GM21447 (cell line): ENCODE measurements around the gene SLX4IP.
A peak's percentile ranks its signal among the peaks of the same experiment; 100 is the strongest.

Experiments
- ATAC-seq: cut with Tn5 transposase; IDR thresholded peaks from one replicate; pipeline ENCODE4 v1.9.1; 2021; ENCODE audit not compliant: unreplicated experiment

The SLX4IP gene

DNA sequence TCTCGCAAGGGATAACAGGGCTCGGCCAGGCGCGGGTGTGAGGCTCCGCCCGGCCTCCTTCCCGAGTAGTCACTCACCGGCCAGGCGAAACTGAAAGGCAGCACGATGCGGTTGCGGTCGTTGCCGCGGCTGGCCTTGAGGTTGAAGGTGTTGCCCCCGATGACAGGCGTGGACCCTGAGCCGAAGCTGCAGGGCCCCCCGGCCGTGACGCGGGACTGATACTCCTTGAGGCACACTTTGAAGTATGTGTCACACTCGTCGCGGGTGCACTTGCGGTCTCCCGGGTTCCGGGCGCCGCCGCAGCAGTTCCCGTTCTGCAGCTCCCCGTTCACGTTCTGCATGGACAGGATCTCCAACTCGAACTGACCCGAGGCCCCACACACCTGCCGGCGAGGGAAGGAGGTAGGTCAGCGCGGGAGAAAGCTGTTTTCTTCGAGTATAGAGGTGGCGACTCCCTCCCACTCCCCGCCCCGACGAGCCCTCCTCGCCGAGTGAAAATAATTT is 237.6 kb downstream of the SLX4IP start:
- ATAC-seq = no peak

DNA sequence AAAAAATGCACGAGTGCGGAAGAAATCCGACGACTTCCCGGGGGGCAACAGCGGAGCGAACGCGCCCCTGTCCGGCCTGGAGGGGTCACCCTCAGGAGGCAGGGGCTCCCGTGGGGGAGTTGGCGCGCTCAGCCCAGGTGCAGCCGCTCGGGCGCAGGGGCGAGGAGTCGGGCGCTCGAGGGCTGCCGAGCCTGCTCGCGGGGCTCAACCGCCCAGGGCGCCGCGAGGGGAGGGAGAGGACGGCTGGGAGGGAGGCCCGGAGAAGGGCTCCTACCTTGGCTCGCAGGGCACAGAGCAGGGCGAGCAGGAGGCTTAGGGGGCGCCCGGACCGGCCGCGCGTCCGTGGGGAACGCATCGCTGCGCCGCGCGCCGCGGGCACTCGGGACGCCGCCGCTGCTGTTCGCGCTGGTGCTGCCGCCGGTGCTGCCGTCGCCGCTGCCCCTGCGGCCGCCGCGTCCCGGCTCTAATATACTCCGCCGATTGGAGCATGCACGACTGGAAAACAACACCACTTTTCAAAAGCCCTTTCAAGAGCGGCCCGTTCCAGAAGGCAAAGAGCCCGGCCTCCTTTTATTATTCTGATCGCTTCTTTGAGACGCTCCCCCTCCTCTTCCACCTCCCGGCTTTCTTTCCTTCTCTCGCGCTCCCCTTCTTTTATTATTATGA is 238.2 kb downstream of the SLX4IP start:
- ATAC-seq = no peak

DNA sequence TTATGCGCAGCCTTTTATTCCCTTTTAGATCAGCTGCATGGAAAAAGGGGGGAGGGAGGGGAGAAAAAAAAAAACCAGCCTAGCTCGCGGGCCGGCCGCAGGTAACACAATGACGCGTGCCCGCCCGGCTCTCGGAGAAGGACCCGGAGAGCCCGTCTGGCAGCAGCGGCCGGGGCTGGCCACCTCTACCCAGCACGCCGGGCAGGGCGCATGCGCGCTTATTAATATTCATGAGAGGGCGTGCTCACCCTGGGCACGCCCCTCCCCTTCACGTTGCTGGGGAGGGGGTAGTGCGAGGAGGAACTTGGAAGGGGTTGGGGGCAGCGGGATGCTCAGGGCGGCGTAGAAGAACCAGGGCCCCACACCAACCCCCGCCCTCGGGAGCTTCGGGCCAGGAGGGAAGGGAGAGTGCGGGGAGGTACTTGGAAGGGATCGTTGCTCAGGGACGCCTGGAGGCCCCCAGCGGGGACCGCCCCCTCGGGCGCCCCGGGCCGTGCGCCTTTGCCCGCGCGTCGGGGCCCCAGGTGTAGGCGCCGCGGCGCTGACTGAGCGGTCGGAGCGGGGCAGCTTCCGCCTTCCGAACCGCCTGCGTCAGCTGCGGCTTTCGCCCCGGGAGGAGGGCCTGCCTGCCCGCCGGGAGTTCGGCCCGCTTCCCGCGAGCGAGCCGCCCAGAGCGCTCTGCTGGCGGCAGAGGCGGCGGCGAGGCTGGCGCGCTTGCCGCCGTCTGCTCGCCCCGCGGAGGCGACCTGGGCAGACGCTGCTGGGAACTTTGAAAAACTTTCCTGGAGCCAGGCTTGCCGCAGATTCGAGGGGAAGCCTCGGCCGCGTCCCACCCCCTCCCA is 239.0 kb downstream of the SLX4IP start, which contains the start of gene JAG1:
TSS of gene JAG1 (minus strand) at position 158 of the 842 bp plus-strand sequence. CDS start 469 bp downstream, outside the sequence.
- ATAC-seq = peak; percentile 49

DNA sequence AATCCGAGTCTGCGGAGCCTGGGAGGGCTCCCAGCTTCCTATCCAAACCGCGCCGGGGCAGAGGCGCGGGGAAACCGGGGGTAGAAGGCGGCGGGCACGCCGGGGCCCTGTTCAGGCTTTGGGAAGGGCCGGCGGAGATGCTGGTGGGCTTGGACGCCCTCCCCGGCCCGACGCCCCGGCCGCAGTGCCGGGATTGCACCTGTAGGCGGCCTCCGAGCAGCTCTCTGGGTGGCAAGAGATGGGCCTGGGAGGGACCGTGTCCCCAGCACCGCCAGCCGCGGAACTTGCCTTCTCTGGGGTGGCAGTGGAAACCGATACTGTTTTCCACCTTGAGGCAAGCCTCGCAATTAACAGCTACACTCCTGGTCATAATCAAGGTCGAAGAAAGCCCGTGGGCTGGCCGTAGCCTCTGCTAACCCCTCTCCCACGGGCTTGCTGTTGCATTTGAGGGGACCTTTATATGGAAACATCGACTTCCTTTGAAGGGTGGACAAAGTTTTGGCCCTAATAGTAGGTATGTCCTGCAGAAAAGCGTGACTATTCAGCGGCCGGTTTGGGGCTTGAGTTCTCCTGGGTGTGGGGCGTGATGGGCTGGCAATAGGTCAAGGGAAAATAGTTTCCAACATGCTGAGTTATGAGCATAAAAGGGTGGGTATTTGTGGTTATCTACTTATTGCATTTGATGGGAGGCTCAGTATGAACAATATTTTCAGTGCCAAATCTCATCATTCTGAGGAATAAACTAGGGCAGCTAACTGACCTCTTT is 239.8 kb downstream of the SLX4IP start:
- peak; percentile 37 for ATAC-seq

- ATAC-seq = no peak
These were observed 240.3 kb downstream of the SLX4IP start for GRCh38 chr20:10675450-10675848.

DNA sequence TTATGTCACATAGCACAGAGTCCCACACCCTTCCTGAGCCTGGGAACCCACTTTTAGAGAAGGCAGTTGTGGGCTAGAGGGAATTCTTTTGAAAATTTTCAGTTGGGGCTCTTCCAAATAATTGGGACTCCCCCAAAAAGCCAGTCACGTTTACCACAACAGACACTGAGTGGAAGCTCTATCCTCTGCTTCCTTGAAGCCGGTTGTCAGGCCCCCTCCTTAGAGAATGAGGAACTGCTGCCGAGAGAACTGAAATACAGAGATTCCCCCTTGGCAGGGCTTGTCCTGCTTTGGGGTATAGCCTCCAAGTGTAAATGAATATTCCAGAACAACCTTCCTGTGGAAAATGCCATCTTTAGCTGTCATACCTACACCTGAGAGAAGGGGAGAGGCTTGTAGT is 241.4 kb downstream of the SLX4IP start:
- no peak for ATAC-seq
